Panc1 (cell line): ENCODE data around the gene SOX5. TPM values are rescaled to one million over a fixed set of nuclear protein-coding genes. Genes with fewer than 3 reads are reported as not detected.

Experiments used
- ATAC-seq: fragments of 200-7000 bp; cut with Tn5 transposase; 2 replicates; pipeline ENCODE4 v1.9.1; 2020; ENCODE audit warnings: mild to moderate bottlenecking, moderate library complexity
- BruUV-seq: library from RNA; stranded (reverse); fragments of 400-500 nt; replicated peaks from 2 replicates; lab custom pipeline; 2021; lab: Mats Ljungman, UMichigan
- CTCF ChIA-PET: fragments of 300-600 bp; sonication (Branson Sonifier 250); formaldehyde crosslinking; loops from one replicate; lab custom pipeline; 2022; ENCODE audit warnings: antibody characterized with exemption; lab: Charles Lee
- POLR2A ChIA-PET: fragments of 300-600 bp; sonication (Branson Sonifier 250); formaldehyde crosslinking; loops from one replicate; lab custom pipeline; 2022; ENCODE audit warnings: antibody characterized with exemption; lab: Charles Lee
- DNase-seq: peaks from one replicate; pipeline ENCODE4 v3.0.0-alpha.2; 2010; ENCODE audit warnings: low read depth, low spot score
- H3K27ac ChIP-seq: 2 replicates; pipeline ENCODE4 v1.5.1; 2011; ENCODE audit warnings: mild to moderate bottlenecking, low read length, inconsistent platforms
- H3K27me3 ChIP-seq: fragments of 200-500 bp; sonication (Bioruptor generic); 2 replicates; pipeline ENCODE4 v1.6.0; 2014; ENCODE audit warnings: low read length, inconsistent platforms; ENCODE audit not compliant: control insufficient read depth, insufficient read depth
- H3K36me3 ChIP-seq: fragments of 200-500 bp; sonication (Bioruptor generic); 2 replicates; pipeline ENCODE4 v1.5.1; 2014; ENCODE audit warnings: inconsistent platforms, mild to moderate bottlenecking, low read length, moderate library complexity; ENCODE audit not compliant: control insufficient read depth, insufficient read depth
- H3K4me1 ChIP-seq: 2 replicates; pipeline ENCODE4 v1.5.1; 2011; ENCODE audit warnings: inconsistent platforms, mild to moderate bottlenecking, low read length, moderate library complexity; ENCODE audit not compliant: control insufficient read depth, insufficient read depth
- H3K4me3 ChIP-seq, 2 experiments: 2 replicates each; pipeline ENCODE4 v1.5.1; 2011 to 2012; ENCODE audit warnings: low read depth in 2 of 2, low read length in 2 of 2, mild to moderate bottlenecking in 2 of 2, inconsistent platforms in 1 of 2, moderate library complexity in 1 of 2
- H3K9me3 ChIP-seq: fragments of 200-500 bp; sonication (Bioruptor generic); 2 replicates; pipeline ENCODE4 v1.5.1; 2014; ENCODE audit warnings: low read depth, mild to moderate bottlenecking, inconsistent platforms, low read length, moderate library complexity; ENCODE audit not compliant: control insufficient read depth, insufficient read depth
- POLR2AphosphoS5 ChIP-seq: IDR thresholded peaks from 2 replicates; pipeline ENCODE4 v1.6.1; 2012; ENCODE audit warnings: mild to moderate bottlenecking, low read depth, low read length, moderate library complexity
- SIN3A ChIP-seq: IDR thresholded peaks from 2 replicates; pipeline ENCODE4 v1.6.1; 2012; ENCODE audit warnings: low read depth, mild to moderate bottlenecking, low read length, moderate library complexity, borderline replicate concordance; ENCODE audit not compliant: insufficient read depth
- TCF7L2 ChIP-seq: IDR thresholded peaks from 2 replicates; pipeline ENCODE4 v1.6.1; 2011; ENCODE audit warnings: mild to moderate bottlenecking, low read depth, low read length, inconsistent platforms
- in situ Hi-C: cut with HindIII; loops from 2 replicates; pipeline ENCODE4 v1.10.0; 2016; ENCODE audit warnings: low sequenced_read_pairs, low pct_unique_long_range_greater_than_20kb
- intact Hi-C: fragments of 100-400 bp; cut with micrococcal nuclease; formaldehyde crosslinking; loops from one replicate; pipeline ENCODE4 v1.10.0; 2022; ENCODE audit not compliant: unreplicated experiment
- total RNA-seq: library from RNA; stranded (reverse); gene quantifications from one replicate; pipeline ENCODE4 v1.2.1, GENCODE V29; 2021; ENCODE audit not compliant: unreplicated experiment
- TF ChIP-seq, protein P1 (sequence below), 2 experiments: IDR thresholded peaks; 2 replicates each; pipeline ENCODE4 v1.6.1; 2011 to 2012; ENCODE audit warnings: low read depth in 2 of 2, control low read depth in 1 of 2, low read length in 1 of 2, mild to moderate bottlenecking in 1 of 2, moderate library complexity in 1 of 2; ENCODE audit not compliant: insufficient read depth in 1 of 2
- TF ChIP-seq, protein P2 (sequence below): fragments of 450-650 bp; IDR thresholded peaks from 2 replicates; pipeline ENCODE4 v1.5.1; 2017; ENCODE audit warnings: mild to moderate bottlenecking

The SOX5 gene
- total RNA-seq, 1 experiment from 2014 or later: 0.23 TPM

DNA sequence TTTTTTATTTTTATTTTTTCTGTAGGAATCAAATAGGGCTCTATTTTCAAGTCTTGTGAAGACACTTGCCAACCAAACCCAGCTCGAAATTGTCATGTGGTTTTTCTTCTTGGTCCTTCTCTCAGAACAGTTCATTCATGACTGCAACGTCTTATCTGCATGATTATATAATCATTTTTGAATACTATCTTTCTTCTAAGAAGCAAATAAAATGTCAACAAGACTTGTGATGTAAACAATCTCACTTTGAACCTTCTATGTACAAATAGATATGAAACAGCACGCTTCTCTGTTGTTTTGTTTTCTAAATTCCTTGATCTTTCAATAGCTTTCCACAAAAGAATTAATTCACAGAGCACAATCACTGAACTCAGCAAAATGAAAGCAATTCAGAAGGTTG lies 320.7 kb downstream of the SOX5 start:
- in situ Hi-C loops: no loop called here

DNA sequence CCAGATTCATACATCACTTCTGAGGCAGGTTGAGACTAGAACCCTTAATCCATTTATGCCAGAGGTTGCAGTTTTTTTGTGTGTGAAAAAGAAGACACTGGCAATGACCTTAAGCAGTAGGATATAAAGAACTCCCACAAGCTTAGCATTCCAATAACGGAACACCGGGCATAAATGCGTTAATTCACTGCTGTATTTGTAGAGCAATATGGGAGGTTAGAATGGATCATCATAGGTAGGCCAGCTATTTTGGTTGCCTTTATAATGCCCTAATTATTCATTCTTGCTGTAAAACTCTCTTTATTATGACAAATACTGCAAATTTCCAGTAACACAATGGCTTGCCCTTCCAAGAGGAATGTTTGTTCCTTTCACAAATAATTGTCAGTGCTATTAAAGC lies 322.7 kb downstream of the SOX5 start:
- intact Hi-C loops: no loop called here
- in situ Hi-C loops: no loop called here
- no peak overlapping the region for H3K4me3 ChIP-seq
- no peak overlapping the region for H3K27ac ChIP-seq
- H3K27me3 ChIP-seq: no peaks in the 10 kb centered on the region
- ATAC-seq (no peak), DNase-seq (no peak)
- BruUV-seq: no TSS peak
- ChIA-PET POLR2A (no interaction called here), CTCF (no interaction called here)
- TF ChIP-seq, protein P1, sequence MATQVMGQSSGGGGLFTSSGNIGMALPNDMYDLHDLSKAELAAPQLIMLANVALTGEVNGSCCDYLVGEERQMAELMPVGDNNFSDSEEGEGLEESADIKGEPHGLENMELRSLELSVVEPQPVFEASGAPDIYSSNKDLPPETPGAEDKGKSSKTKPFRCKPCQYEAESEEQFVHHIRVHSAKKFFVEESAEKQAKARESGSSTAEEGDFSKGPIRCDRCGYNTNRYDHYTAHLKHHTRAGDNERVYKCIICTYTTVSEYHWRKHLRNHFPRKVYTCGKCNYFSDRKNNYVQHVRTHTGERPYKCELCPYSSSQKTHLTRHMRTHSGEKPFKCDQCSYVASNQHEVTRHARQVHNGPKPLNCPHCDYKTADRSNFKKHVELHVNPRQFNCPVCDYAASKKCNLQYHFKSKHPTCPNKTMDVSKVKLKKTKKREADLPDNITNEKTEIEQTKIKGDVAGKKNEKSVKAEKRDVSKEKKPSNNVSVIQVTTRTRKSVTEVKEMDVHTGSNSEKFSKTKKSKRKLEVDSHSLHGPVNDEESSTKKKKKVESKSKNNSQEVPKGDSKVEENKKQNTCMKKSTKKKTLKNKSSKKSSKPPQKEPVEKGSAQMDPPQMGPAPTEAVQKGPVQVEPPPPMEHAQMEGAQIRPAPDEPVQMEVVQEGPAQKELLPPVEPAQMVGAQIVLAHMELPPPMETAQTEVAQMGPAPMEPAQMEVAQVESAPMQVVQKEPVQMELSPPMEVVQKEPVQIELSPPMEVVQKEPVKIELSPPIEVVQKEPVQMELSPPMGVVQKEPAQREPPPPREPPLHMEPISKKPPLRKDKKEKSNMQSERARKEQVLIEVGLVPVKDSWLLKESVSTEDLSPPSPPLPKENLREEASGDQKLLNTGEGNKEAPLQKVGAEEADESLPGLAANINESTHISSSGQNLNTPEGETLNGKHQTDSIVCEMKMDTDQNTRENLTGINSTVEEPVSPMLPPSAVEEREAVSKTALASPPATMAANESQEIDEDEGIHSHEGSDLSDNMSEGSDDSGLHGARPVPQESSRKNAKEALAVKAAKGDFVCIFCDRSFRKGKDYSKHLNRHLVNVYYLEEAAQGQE (IDR thresholded peaks at IDR 0.05; ENCODE audit: insufficient read depth in 1 of 2, low read depth in 2 of 2, low read length in 1 of 2): no peak
- no peak for TF ChIP-seq TCF7L2
- TF ChIP-seq, protein P2, sequence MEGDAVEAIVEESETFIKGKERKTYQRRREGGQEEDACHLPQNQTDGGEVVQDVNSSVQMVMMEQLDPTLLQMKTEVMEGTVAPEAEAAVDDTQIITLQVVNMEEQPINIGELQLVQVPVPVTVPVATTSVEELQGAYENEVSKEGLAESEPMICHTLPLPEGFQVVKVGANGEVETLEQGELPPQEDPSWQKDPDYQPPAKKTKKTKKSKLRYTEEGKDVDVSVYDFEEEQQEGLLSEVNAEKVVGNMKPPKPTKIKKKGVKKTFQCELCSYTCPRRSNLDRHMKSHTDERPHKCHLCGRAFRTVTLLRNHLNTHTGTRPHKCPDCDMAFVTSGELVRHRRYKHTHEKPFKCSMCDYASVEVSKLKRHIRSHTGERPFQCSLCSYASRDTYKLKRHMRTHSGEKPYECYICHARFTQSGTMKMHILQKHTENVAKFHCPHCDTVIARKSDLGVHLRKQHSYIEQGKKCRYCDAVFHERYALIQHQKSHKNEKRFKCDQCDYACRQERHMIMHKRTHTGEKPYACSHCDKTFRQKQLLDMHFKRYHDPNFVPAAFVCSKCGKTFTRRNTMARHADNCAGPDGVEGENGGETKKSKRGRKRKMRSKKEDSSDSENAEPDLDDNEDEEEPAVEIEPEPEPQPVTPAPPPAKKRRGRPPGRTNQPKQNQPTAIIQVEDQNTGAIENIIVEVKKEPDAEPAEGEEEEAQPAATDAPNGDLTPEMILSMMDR: no peak
- no peak for TF ChIP-seq POLR2AphosphoS5
- TF ChIP-seq SIN3A: no peak
- H3K4me1 ChIP-seq: no peaks in the 10 kb centered on the region
- H3K9me3 ChIP-seq: no peaks in the 10 kb centered on the region
- no peaks in the 10 kb centered on the region; the same call in 1 of the 2 replicates for H3K36me3 ChIP-seq

More for the DNA sequence above, 320.7 kb downstream of the SOX5 start:
- DNase-seq: no peak
- no peak for ATAC-seq
- H3K27me3 ChIP-seq: no peaks in the 10 kb centered on the region
- H3K27ac ChIP-seq: no peak overlapping the region
- CTCF ChIA-PET: no interaction called here
- POLR2A ChIA-PET: no interaction called here
- no TSS peak for BruUV-seq
- intact Hi-C loops: no loop called here
- no peaks in the 10 kb centered on the region for H3K36me3 ChIP-seq
- no peak overlapping the region for H3K4me3 ChIP-seq
- no peaks in the 10 kb centered on the region for H3K9me3 ChIP-seq
- TF ChIP-seq, protein P2: no peak
- no peaks in the 10 kb centered on the region for H3K4me1 ChIP-seq
